Gastroesophageal sphincter (tissue), 3 donors: ENCODE measurements around the gene WDR59.

Experiments
- POLR2A ChIP-seq, 2 donors: fragments of 450-650 bp; IDR thresholded peaks; one replicate each; pipeline ENCODE4 v1.6.1; 2017; ENCODE audit warnings: antibody characterized with exemption in 2 of 2, mild to moderate bottlenecking in 2 of 2, moderate library complexity in 1 of 2
- TF ChIP-seq, protein P1 (sequence below), 4 experiments: fragments of 200-600 bp in 2 of 4; fragments of 450-650 bp in 2 of 4; sonication (generic) in 1 of 4; IDR thresholded peaks; one replicate each; pipeline ENCODE4 v1.5.1; 2017 to 2019; ENCODE audit warnings: antibody characterized with exemption in 4 of 4, mild to moderate bottlenecking in 2 of 4, moderate library complexity in 2 of 4

- TF ChIP-seq, protein P1, sequence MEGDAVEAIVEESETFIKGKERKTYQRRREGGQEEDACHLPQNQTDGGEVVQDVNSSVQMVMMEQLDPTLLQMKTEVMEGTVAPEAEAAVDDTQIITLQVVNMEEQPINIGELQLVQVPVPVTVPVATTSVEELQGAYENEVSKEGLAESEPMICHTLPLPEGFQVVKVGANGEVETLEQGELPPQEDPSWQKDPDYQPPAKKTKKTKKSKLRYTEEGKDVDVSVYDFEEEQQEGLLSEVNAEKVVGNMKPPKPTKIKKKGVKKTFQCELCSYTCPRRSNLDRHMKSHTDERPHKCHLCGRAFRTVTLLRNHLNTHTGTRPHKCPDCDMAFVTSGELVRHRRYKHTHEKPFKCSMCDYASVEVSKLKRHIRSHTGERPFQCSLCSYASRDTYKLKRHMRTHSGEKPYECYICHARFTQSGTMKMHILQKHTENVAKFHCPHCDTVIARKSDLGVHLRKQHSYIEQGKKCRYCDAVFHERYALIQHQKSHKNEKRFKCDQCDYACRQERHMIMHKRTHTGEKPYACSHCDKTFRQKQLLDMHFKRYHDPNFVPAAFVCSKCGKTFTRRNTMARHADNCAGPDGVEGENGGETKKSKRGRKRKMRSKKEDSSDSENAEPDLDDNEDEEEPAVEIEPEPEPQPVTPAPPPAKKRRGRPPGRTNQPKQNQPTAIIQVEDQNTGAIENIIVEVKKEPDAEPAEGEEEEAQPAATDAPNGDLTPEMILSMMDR (IDR thresholded peaks at IDR 0.05), result no peak
- TF ChIP-seq POLR2A (IDR thresholded peaks at IDR 0.05), result no peak
Measured at GRCh38 chr16:74939688-74940087, 45.2 kb downstream of the WDR59 start.
